PC-9 (cell line): Measurements from ENCODE around the gene CLPTM1L.

Experiments
- EZH2 ChIP-seq: fragments of 200-600 bp; sonication (generic); IDR thresholded peaks from 2 replicates; pipeline ENCODE4 v1.8.0; 2017; ENCODE audit warnings: antibody characterized with exemption, low read depth
- TF ChIP-seq, protein P1 (sequence below): fragments of 200-600 bp; sonication (generic); conservative IDR thresholded peaks from 2 replicates; pipeline ENCODE4 v1.6.1; 2017; ENCODE audit warnings: mixed run types, antibody characterized with exemption, mild to moderate bottlenecking, moderate library complexity

DNA sequence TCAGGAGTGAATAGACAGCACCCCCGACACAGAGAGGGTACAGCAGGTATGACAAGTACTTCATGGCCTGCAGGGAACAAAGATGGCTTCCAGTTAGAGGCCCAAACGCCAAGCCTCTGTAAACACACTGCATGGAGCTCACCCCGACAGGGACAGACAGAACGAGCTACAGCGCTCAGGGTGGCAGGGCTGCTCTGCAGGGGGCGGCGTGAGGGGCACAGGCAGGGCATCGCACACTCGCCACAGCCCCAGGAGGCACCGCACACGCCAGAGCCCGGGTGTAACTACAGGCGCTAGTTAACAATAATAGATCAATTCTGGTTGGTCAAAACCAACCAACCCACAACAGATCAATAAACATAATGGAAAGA lies 21.1 kb downstream of the CLPTM1L start:
- TF ChIP-seq, protein P1, sequence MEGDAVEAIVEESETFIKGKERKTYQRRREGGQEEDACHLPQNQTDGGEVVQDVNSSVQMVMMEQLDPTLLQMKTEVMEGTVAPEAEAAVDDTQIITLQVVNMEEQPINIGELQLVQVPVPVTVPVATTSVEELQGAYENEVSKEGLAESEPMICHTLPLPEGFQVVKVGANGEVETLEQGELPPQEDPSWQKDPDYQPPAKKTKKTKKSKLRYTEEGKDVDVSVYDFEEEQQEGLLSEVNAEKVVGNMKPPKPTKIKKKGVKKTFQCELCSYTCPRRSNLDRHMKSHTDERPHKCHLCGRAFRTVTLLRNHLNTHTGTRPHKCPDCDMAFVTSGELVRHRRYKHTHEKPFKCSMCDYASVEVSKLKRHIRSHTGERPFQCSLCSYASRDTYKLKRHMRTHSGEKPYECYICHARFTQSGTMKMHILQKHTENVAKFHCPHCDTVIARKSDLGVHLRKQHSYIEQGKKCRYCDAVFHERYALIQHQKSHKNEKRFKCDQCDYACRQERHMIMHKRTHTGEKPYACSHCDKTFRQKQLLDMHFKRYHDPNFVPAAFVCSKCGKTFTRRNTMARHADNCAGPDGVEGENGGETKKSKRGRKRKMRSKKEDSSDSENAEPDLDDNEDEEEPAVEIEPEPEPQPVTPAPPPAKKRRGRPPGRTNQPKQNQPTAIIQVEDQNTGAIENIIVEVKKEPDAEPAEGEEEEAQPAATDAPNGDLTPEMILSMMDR = no peak
- TF ChIP-seq EZH2 = no peak
